Measurements from ENCODE around the gene FSIP2.
"Not testable (repeated sequence)": the region's sequence is repeated elsewhere in the genome, so short reads cannot be mapped to it uniquely, and the experiment has no call there.

Gene FSIP2

GRCh38 chr2:185835974-185836373 lies 97.4 kb downstream of the FSIP2 start:
- H3K27me3 ChIP-seq (ENCODE audit: control insufficient read depth in 2 of 2, insufficient read depth in 2 of 2, low read length in 2 of 2), result no peaks in the 10 kb centered on the region
- H3K9me3 ChIP-seq (ENCODE audit: control insufficient read depth in 2 of 2, low read length in 2 of 2), result peaks cover 0 to 3% of the 10 kb centered on the region in 2 donors
- H3K4me1 ChIP-seq (ENCODE audit: control insufficient read depth in 2 of 2, insufficient read depth in 2 of 2, low read length in 2 of 2), result no peaks in the 10 kb centered on the region
- no peaks in the 10 kb centered on the region for H3K36me3 ChIP-seq (ENCODE audit: control insufficient read depth in 2 of 2, insufficient read depth in 2 of 2, low read length in 2 of 2)
- H3K9ac ChIP-seq (ENCODE audit: low read depth in 1 of 2, low read length in 2 of 2), result no peak overlapping the region
- H3K4me3 ChIP-seq (ENCODE audit: low read length in 2 of 2), result no peak overlapping the region
- no peak overlapping the region for H3K27ac ChIP-seq (ENCODE audit: low read depth in 2 of 2, low read length in 2 of 2)

GRCh38 chr2:185854885-185855284 lies 116.3 kb downstream of the FSIP2 start:
- H3K9me3 ChIP-seq (ENCODE audit: control insufficient read depth in 2 of 2, low read length in 2 of 2), result no peaks in the 10 kb centered on the region
- no peak overlapping the region for H3K27ac ChIP-seq (ENCODE audit: low read depth in 2 of 2, low read length in 2 of 2)
- no peak overlapping the region for H3K9ac ChIP-seq (ENCODE audit: low read depth in 1 of 2, low read length in 2 of 2)
- H3K4me3 ChIP-seq (ENCODE audit: low read length in 2 of 2), result no peak overlapping the region
- no peaks in the 10 kb centered on the region for H3K4me1 ChIP-seq (ENCODE audit: control insufficient read depth in 2 of 2, insufficient read depth in 2 of 2, low read length in 2 of 2)
- H3K27me3 ChIP-seq (ENCODE audit: control insufficient read depth in 2 of 2, insufficient read depth in 2 of 2, low read length in 2 of 2), result no peaks in the 10 kb centered on the region
- H3K36me3 ChIP-seq (ENCODE audit: control insufficient read depth in 2 of 2, insufficient read depth in 2 of 2, low read length in 2 of 2), result no peaks in the 10 kb centered on the region

GRCh38 chr2:185857691-185858090 lies 119.1 kb downstream of the FSIP2 start:
- no peak overlapping the region for H3K27ac ChIP-seq (ENCODE audit: low read depth in 2 of 2, low read length in 2 of 2)
- H3K36me3 ChIP-seq (ENCODE audit: control insufficient read depth in 2 of 2, insufficient read depth in 2 of 2, low read length in 2 of 2), result no peaks in the 10 kb centered on the region
- H3K9me3 ChIP-seq (ENCODE audit: control insufficient read depth in 2 of 2, low read length in 2 of 2), result no peaks in the 10 kb centered on the region
- no peak overlapping the region for H3K9ac ChIP-seq (ENCODE audit: low read depth in 1 of 2, low read length in 2 of 2)
- H3K4me3 ChIP-seq (ENCODE audit: low read length in 2 of 2), result no peak overlapping the region
- no peaks in the 10 kb centered on the region for H3K4me1 ChIP-seq (ENCODE audit: control insufficient read depth in 2 of 2, insufficient read depth in 2 of 2, low read length in 2 of 2)
- H3K27me3 ChIP-seq (ENCODE audit: control insufficient read depth in 2 of 2, insufficient read depth in 2 of 2, low read length in 2 of 2), result no peaks in the 10 kb centered on the region

GRCh38 chr2:185859506-185859905 lies 120.9 kb downstream of the FSIP2 start:
- H3K9ac ChIP-seq (ENCODE audit: low read depth in 1 of 2, low read length in 2 of 2), result no peak overlapping the region
- no peaks in the 10 kb centered on the region for H3K36me3 ChIP-seq (ENCODE audit: control insufficient read depth in 2 of 2, insufficient read depth in 2 of 2, low read length in 2 of 2)
- H3K4me1 ChIP-seq (ENCODE audit: control insufficient read depth in 2 of 2, insufficient read depth in 2 of 2, low read length in 2 of 2), result no peaks in the 10 kb centered on the region
- no peak overlapping the region for H3K27ac ChIP-seq (ENCODE audit: low read depth in 2 of 2, low read length in 2 of 2)
- no peak overlapping the region for H3K4me3 ChIP-seq (ENCODE audit: low read length in 2 of 2)
- no peaks in the 10 kb centered on the region for H3K27me3 ChIP-seq (ENCODE audit: control insufficient read depth in 2 of 2, insufficient read depth in 2 of 2, low read length in 2 of 2)
- no peaks in the 10 kb centered on the region for H3K9me3 ChIP-seq (ENCODE audit: control insufficient read depth in 2 of 2, low read length in 2 of 2)

GRCh38 chr2:185860321-185860720 lies 121.7 kb downstream of the FSIP2 start:
- no peaks in the 10 kb centered on the region for H3K4me1 ChIP-seq (ENCODE audit: control insufficient read depth in 2 of 2, insufficient read depth in 2 of 2, low read length in 2 of 2)
- H3K9ac ChIP-seq (ENCODE audit: low read depth in 1 of 2, low read length in 2 of 2), result no peak overlapping the region
- no peak overlapping the region for H3K4me3 ChIP-seq (ENCODE audit: low read length in 2 of 2)
- H3K9me3 ChIP-seq (ENCODE audit: control insufficient read depth in 2 of 2, low read length in 2 of 2), result no peaks in the 10 kb centered on the region
- no peaks in the 10 kb centered on the region for H3K27me3 ChIP-seq (ENCODE audit: control insufficient read depth in 2 of 2, insufficient read depth in 2 of 2, low read length in 2 of 2)
- no peak overlapping the region for H3K27ac ChIP-seq (ENCODE audit: low read depth in 2 of 2, low read length in 2 of 2)
- no peaks in the 10 kb centered on the region for H3K36me3 ChIP-seq (ENCODE audit: control insufficient read depth in 2 of 2, insufficient read depth in 2 of 2, low read length in 2 of 2)

GRCh38 chr2:185862657-185863398 lies 124.2 kb downstream of the FSIP2 start:
- Histone ChIP-seq H3K4me3 (ENCODE audit: low read length in 2 of 2) (no peak overlapping the region), H3K9ac (ENCODE audit: low read depth in 1 of 2, low read length in 2 of 2) (no peak overlapping the region), H3K4me1 (ENCODE audit: control insufficient read depth in 2 of 2, insufficient read depth in 2 of 2, low read length in 2 of 2) (no peaks in the 10 kb centered on the region), H3K36me3 (ENCODE audit: control insufficient read depth in 2 of 2, insufficient read depth in 2 of 2, low read length in 2 of 2) (no peaks in the 10 kb centered on the region), H3K27me3 (ENCODE audit: control insufficient read depth in 2 of 2, insufficient read depth in 2 of 2, low read length in 2 of 2) (no peaks in the 10 kb centered on the region), H3K27ac (ENCODE audit: low read depth in 2 of 2, low read length in 2 of 2) (no peak overlapping the region), H3K9me3 (ENCODE audit: control insufficient read depth in 2 of 2, low read length in 2 of 2) (no peaks in the 10 kb centered on the region)

- not testable (repeated sequence) for H3K9me3 ChIP-seq (ENCODE audit: control insufficient read depth in 2 of 2, low read length in 2 of 2); H3K4me1 ChIP-seq (ENCODE audit: control insufficient read depth in 2 of 2, insufficient read depth in 2 of 2, low read length in 2 of 2); H3K27me3 ChIP-seq (ENCODE audit: control insufficient read depth in 2 of 2, insufficient read depth in 2 of 2, low read length in 2 of 2); H3K36me3 ChIP-seq (ENCODE audit: control insufficient read depth in 2 of 2, insufficient read depth in 2 of 2, low read length in 2 of 2); H3K4me3 ChIP-seq (ENCODE audit: low read length in 2 of 2); H3K27ac ChIP-seq (ENCODE audit: low read depth in 2 of 2, low read length in 2 of 2); H3K9ac ChIP-seq (ENCODE audit: low read depth in 1 of 2, low read length in 2 of 2)
Observed at GRCh38 chr2:185864468-185865260, 126.1 kb downstream of the FSIP2 start.

- H3K4me1 ChIP-seq (ENCODE audit: control insufficient read depth in 2 of 2, insufficient read depth in 2 of 2, low read length in 2 of 2), result no peaks in the 10 kb centered on the region
- no peak overlapping the region for H3K9ac ChIP-seq (ENCODE audit: low read depth in 1 of 2, low read length in 2 of 2)
- H3K36me3 ChIP-seq (ENCODE audit: control insufficient read depth in 2 of 2, insufficient read depth in 2 of 2, low read length in 2 of 2), result no peaks in the 10 kb centered on the region
- H3K9me3 ChIP-seq (ENCODE audit: control insufficient read depth in 2 of 2, low read length in 2 of 2), result no peaks in the 10 kb centered on the region
- H3K4me3 ChIP-seq (ENCODE audit: low read length in 2 of 2), result no peak overlapping the region
- no peak overlapping the region for H3K27ac ChIP-seq (ENCODE audit: low read depth in 2 of 2, low read length in 2 of 2)
- no peaks in the 10 kb centered on the region for H3K27me3 ChIP-seq (ENCODE audit: control insufficient read depth in 2 of 2, insufficient read depth in 2 of 2, low read length in 2 of 2)
Observed at GRCh38 chr2:185875136-185875931, 136.7 kb downstream of the FSIP2 start.

- Histone ChIP-seq H3K36me3 (ENCODE audit: control insufficient read depth in 2 of 2, insufficient read depth in 2 of 2, low read length in 2 of 2) (no peaks in the 10 kb centered on the region), H3K9ac (ENCODE audit: low read depth in 1 of 2, low read length in 2 of 2) (no peak overlapping the region), H3K4me3 (ENCODE audit: low read length in 2 of 2) (no peak overlapping the region), H3K27me3 (ENCODE audit: control insufficient read depth in 2 of 2, insufficient read depth in 2 of 2, low read length in 2 of 2) (no peaks in the 10 kb centered on the region), H3K27ac (ENCODE audit: low read depth in 2 of 2, low read length in 2 of 2) (no peak overlapping the region), H3K4me1 (ENCODE audit: control insufficient read depth in 2 of 2, insufficient read depth in 2 of 2, low read length in 2 of 2) (no peaks in the 10 kb centered on the region), H3K9me3 (ENCODE audit: control insufficient read depth in 2 of 2, low read length in 2 of 2) (no peaks in the 10 kb centered on the region)
Observed at GRCh38 chr2:185876234-185876633, 137.6 kb downstream of the FSIP2 start.

GRCh38 chr2:185880396-185880795 lies 141.8 kb downstream of the FSIP2 start:
- H3K9ac ChIP-seq (ENCODE audit: low read depth in 1 of 2, low read length in 2 of 2), result no peak overlapping the region

More at GRCh38 chr2:185880396-185880795, 141.8 kb downstream of the FSIP2 start:
- Histone ChIP-seq H3K9me3 (ENCODE audit: control insufficient read depth in 2 of 2, low read length in 2 of 2) (no peaks in the 10 kb centered on the region), H3K4me3 (ENCODE audit: low read length in 2 of 2) (no peak overlapping the region), H3K4me1 (ENCODE audit: control insufficient read depth in 2 of 2, insufficient read depth in 2 of 2, low read length in 2 of 2) (no peaks in the 10 kb centered on the region), H3K27me3 (ENCODE audit: control insufficient read depth in 2 of 2, insufficient read depth in 2 of 2, low read length in 2 of 2) (no peaks in the 10 kb centered on the region), H3K36me3 (ENCODE audit: control insufficient read depth in 2 of 2, insufficient read depth in 2 of 2, low read length in 2 of 2) (no peaks in the 10 kb centered on the region), H3K27ac (ENCODE audit: low read depth in 2 of 2, low read length in 2 of 2) (no peak overlapping the region)
